ENCODE measurements around the gene MEMO1. TPM values are rescaled to one million over a fixed set of nuclear protein-coding genes. Genes with fewer than 3 reads are reported as not detected.

The MEMO1 gene
- total RNA-seq, 1 experiment from 2014 or later, result 44.7 TPM

- H4K20me1 ChIP-seq (ENCODE audit: insufficient read depth), result peaks cover 16% of the 10 kb centered on the region; the same call in 1 of the 2 replicates
- ChIA-PET RAD21 (ENCODE audit: low non-redundant PET in 1 of 2, low total read pairs in 2 of 2, uncharacterized antibody in 2 of 2, unreplicated experiment in 2 of 2) (no interaction called here), CTCF (no interaction called here), POLR2A (no interaction called here)
- DNase-seq (ENCODE audit: low read depth, low spot score) (no peak), ATAC-seq (no peak)
- BruUV-seq (replicated peaks), result no TSS peak
- H3K9me2 ChIP-seq (ENCODE audit: insufficient read depth), result no peaks in the 10 kb centered on the region
- H3K9ac ChIP-seq (ENCODE audit: low read length), result no peak overlapping the region
- H3K27ac ChIP-seq (ENCODE audit: low read depth, low read length), result no peak overlapping the region
- no peaks in the 10 kb centered on the region for H3K27me3 ChIP-seq (ENCODE audit: insufficient read depth, low read length)
- no peaks in the 10 kb centered on the region for H3K9me3 ChIP-seq (ENCODE audit: control insufficient read depth in 1 of 2, insufficient read depth in 1 of 2, low read depth in 1 of 2, low read length in 2 of 2)
- TF ChIP-seq JUND (IDR thresholded peaks at IDR 0.05) (no peak), EZH2 (IDR thresholded peaks at IDR 0.05) (no peak), ELF1 (IDR thresholded peaks at IDR 0.05; ENCODE audit: borderline replicate concordance, low read depth) (no peak), SP1 (IDR thresholded peaks at IDR 0.05; ENCODE audit: low read depth) (no peak), EZH2phosphoT487 (IDR thresholded peaks at IDR 0.05; ENCODE audit: borderline replicate concordance) (no peak), FOSL1 (IDR thresholded peaks at IDR 0.05; ENCODE audit: low read depth) (no peak), ZFX (IDR thresholded peaks at IDR 0.05) (no peak)
- H3K4me2 ChIP-seq (ENCODE audit: low read length), result no peak overlapping the region
- H3K36me3 ChIP-seq (ENCODE audit: control insufficient read depth in 1 of 2, insufficient read depth in 2 of 2, low read length in 2 of 2), result no peaks in the 10 kb centered on the region
- no peak overlapping the region for H2AFZ ChIP-seq (ENCODE audit: low read depth, low read length, poor library complexity, severe bottlenecking)
- peaks cover 0 to 4% of the 10 kb centered on the region in 2 experiments; a peak in 1 of 4 replicates for H3K4me1 ChIP-seq (ENCODE audit: control insufficient read depth in 1 of 2, insufficient read depth in 2 of 2, low read length in 2 of 2)
- peaks cover 92% of the 10 kb centered on the region for H3K79me2 ChIP-seq (ENCODE audit: insufficient read depth, low read length)
- intact Hi-C loops (cut with micrococcal nuclease), result no loop called here
- H3K4me3 ChIP-seq (replicated peaks in 1 of 2; ENCODE audit: low read depth in 1 of 2, low read length in 2 of 2), result no peak overlapping the region
Observed at GRCh38 chr2:32002406-32002805, 8.4 kb downstream of the MEMO1 start.

DNA sequence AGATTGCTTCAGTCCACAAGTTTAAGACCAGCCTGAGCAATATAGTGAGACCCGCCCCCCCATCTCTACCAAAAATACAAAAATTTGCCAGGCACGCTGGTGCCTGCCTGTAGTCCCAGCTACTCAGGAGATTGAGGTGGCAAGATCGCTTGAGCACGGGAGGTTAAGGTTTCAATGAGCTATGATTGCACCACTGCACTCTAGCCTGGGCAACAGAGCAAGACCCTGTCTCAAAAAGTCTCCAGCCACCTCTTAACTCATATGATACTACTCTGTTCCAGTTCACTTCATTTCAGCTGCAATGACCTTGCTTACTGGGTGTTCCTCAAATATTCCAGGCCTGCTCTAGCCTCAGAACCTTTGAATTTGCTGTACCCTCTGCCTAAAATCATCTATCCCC, 11.4 kb downstream of the MEMO1 start:
- H3K4me1 ChIP-seq (ENCODE audit: control insufficient read depth in 1 of 2, insufficient read depth in 2 of 2, low read length in 2 of 2), result peaks cover 0 to 18% of the 10 kb centered on the region in 2 experiments; a peak in 2 of 4 replicates
- intact Hi-C loops (cut with micrococcal nuclease), result no loop called here
- no peaks in the 10 kb centered on the region for H3K9me3 ChIP-seq (ENCODE audit: control insufficient read depth in 1 of 2, insufficient read depth in 1 of 2, low read depth in 1 of 2, low read length in 2 of 2)
- H3K27me3 ChIP-seq (ENCODE audit: insufficient read depth, low read length), result no peaks in the 10 kb centered on the region
- ChIA-PET POLR2A (no interaction called here), CTCF (no interaction called here), RAD21 (ENCODE audit: low non-redundant PET in 1 of 2, low total read pairs in 2 of 2, uncharacterized antibody in 2 of 2, unreplicated experiment in 2 of 2) (no interaction called here)
- no peak overlapping the region for H3K4me3 ChIP-seq (replicated peaks in 1 of 2; ENCODE audit: low read depth in 1 of 2, low read length in 2 of 2)
- no TSS peak for BruUV-seq (replicated peaks)
- H3K9me2 ChIP-seq (ENCODE audit: insufficient read depth), result no peaks in the 10 kb centered on the region
- no peak overlapping the region for H2AFZ ChIP-seq (ENCODE audit: low read depth, low read length, poor library complexity, severe bottlenecking)
- H3K4me2 ChIP-seq (ENCODE audit: low read length), result no peak overlapping the region
- H3K36me3 ChIP-seq (ENCODE audit: control insufficient read depth in 1 of 2, insufficient read depth in 2 of 2, low read length in 2 of 2), result no peaks in the 10 kb centered on the region
- H3K79me2 ChIP-seq (ENCODE audit: insufficient read depth, low read length), result peaks cover 92% of the 10 kb centered on the region
- no peak for DNase-seq (ENCODE audit: low read depth, low spot score)
- no peak overlapping the region for H3K27ac ChIP-seq (ENCODE audit: low read depth, low read length)
- H4K20me1 ChIP-seq (ENCODE audit: insufficient read depth), result peaks cover 9% of the 10 kb centered on the region; the same call in 1 of the 2 replicates
- no peak overlapping the region for H3K9ac ChIP-seq (ENCODE audit: low read length)
- no peak for ATAC-seq
- TF ChIP-seq TCF7L2 (IDR thresholded peaks at IDR 0.05; ENCODE audit: borderline replicate concordance, extremely low read depth, insufficient read depth, insufficient read length) (no peak), FOSL1 (IDR thresholded peaks at IDR 0.05; ENCODE audit: low read depth) (no peak), EZH2phosphoT487 (IDR thresholded peaks at IDR 0.05; ENCODE audit: borderline replicate concordance) (no peak), JUND (IDR thresholded peaks at IDR 0.05) (no peak), POLR2A (IDR thresholded peaks at IDR 0.05; ENCODE audit: borderline replicate concordance, extremely low read depth, insufficient read depth, insufficient read length) (no peak), ATF3 (IDR thresholded peaks at IDR 0.05) (no peak), YY1 (IDR thresholded peaks at IDR 0.05; ENCODE audit: extremely low read depth, insufficient replicate concordance, low read depth, low read length) (no peak), CEBPB (IDR thresholded peaks at IDR 0.05; ENCODE audit: low read depth) (no peak), SRF (IDR thresholded peaks at IDR 0.05; ENCODE audit: low read depth) (no peak), ZNF274 (IDR thresholded peaks at IDR 0.05; ENCODE audit: low read depth, low read length) (no peak), CBX3 (IDR thresholded peaks at IDR 0.05; ENCODE audit: low read depth) (no peak), EZH2 (IDR thresholded peaks at IDR 0.05) (no peak)
- TF ChIP-seq, protein P1, sequence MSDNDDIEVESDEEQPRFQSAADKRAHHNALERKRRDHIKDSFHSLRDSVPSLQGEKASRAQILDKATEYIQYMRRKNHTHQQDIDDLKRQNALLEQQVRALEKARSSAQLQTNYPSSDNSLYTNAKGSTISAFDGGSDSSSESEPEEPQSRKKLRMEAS (IDR thresholded peaks at IDR 0.05), result no peak
- TF ChIP-seq, protein P2, sequence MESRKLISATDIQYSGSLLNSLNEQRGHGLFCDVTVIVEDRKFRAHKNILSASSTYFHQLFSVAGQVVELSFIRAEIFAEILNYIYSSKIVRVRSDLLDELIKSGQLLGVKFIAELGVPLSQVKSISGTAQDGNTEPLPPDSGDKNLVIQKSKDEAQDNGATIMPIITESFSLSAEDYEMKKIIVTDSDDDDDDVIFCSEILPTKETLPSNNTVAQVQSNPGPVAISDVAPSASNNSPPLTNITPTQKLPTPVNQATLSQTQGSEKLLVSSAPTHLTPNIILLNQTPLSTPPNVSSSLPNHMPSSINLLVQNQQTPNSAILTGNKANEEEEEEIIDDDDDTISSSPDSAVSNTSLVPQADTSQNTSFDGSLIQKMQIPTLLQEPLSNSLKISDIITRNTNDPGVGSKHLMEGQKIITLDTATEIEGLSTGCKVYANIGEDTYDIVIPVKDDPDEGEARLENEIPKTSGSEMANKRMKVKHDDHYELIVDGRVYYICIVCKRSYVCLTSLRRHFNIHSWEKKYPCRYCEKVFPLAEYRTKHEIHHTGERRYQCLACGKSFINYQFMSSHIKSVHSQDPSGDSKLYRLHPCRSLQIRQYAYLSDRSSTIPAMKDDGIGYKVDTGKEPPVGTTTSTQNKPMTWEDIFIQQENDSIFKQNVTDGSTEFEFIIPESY (IDR thresholded peaks at IDR 0.05; ENCODE audit: extremely low read depth, insufficient replicate concordance, low read length), result no peak
- TF ChIP-seq, protein P3, sequence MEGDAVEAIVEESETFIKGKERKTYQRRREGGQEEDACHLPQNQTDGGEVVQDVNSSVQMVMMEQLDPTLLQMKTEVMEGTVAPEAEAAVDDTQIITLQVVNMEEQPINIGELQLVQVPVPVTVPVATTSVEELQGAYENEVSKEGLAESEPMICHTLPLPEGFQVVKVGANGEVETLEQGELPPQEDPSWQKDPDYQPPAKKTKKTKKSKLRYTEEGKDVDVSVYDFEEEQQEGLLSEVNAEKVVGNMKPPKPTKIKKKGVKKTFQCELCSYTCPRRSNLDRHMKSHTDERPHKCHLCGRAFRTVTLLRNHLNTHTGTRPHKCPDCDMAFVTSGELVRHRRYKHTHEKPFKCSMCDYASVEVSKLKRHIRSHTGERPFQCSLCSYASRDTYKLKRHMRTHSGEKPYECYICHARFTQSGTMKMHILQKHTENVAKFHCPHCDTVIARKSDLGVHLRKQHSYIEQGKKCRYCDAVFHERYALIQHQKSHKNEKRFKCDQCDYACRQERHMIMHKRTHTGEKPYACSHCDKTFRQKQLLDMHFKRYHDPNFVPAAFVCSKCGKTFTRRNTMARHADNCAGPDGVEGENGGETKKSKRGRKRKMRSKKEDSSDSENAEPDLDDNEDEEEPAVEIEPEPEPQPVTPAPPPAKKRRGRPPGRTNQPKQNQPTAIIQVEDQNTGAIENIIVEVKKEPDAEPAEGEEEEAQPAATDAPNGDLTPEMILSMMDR (IDR thresholded peaks at IDR 0.05 in 2 of 3, conservative IDR thresholded peaks at IDR 0.05 in 1 of 3; ENCODE audit: borderline replicate concordance in 1 of 3, insufficient read depth in 1 of 3, low read depth in 2 of 3, low read length in 2 of 3), result no peak

All from HCT116 (cell line).